Esophagus muscularis mucosa (tissue), 4 donors: Measurements from ENCODE around the gene AGTPBP1.
"Not testable (repeated sequence)": the region's sequence is repeated elsewhere in the genome, so short reads cannot be mapped to it uniquely, and the experiment has no call there.

Experiments used
- CTCF ChIP-seq, 3 experiments: fragments of 200-600 bp in 2 of 3; fragments of 450-650 bp in 1 of 3; sonication (generic) in 2 of 3; IDR thresholded peaks; one replicate each; pipeline ENCODE4 v1.5.1; 2017 to 2019; ENCODE audit warnings: antibody characterized with exemption in 3 of 3, mild to moderate bottlenecking in 2 of 3, moderate library complexity in 1 of 3
- EP300 ChIP-seq: sonication (generic); formaldehyde crosslinking; IDR thresholded peaks from one replicate; pipeline ENCODE4 v1.6.1; 2017; ENCODE audit warnings: antibody characterized with exemption
- POLR2A ChIP-seq: fragments of 450-650 bp; IDR thresholded peaks from one replicate; pipeline ENCODE4 v1.6.1; 2017; ENCODE audit warnings: antibody characterized with exemption, moderate library complexity, mild to moderate bottlenecking, low read depth
- POLR2AphosphoS5 ChIP-seq, 2 donors: sonication (generic); formaldehyde crosslinking; IDR thresholded peaks; one replicate each; pipeline ENCODE4 v1.6.1; 2017; ENCODE audit warnings: antibody characterized with exemption in 2 of 2

DNA sequence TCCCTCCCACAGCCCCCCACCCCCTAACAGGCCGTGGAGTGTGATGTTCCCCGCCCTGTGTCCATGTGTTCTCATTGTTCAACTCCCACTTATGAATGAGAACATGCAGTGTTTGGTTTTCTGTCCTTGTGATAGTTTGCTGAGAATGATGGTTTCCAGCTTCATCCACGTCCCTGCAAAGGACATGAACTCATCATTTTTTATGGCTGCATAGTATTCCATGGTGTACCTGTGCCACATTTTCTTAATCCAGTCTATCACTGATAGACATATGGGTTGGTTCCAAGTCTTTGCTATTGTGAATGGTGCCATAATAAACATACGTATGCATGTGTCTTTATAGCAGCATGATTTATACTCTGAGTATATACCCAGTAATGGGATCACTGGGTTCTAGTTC, 23.9 kb downstream of the AGTPBP1 start:
- not testable (repeated sequence) for TF ChIP-seq EP300; CTCF (IDR thresholded peaks at IDR 0.05); POLR2A; POLR2AphosphoS5 (IDR thresholded peaks at IDR 0.05)
